ENCODE measurements around the gene SULF2. TPM values are rescaled to one million over a fixed set of nuclear protein-coding genes. Genes with fewer than 3 reads are reported as not detected.

The SULF2 gene
- total and polyA plus RNA-seq, 2 of the 4 experiments (the other 2 are of a cell fraction), result 0.54 to 0.77 TPM

- no peak overlapping the region for H3K27ac ChIP-seq (ENCODE audit: insufficient read depth, low read length)
- ATAC-seq (ENCODE audit: low read depth) (no peak), DNase-seq (no peak)
- no peak overlapping the region for H2AFZ ChIP-seq (replicated peaks; ENCODE audit: low read length, poor library complexity)
- 92% methylated on average over 5 of the region's 15 CpGs; no CpG with 5 or more reads in 1 of the 2 experiments for WGBS, 2 experiments (ENCODE audit: extremely low coverage in 2 of 2, insufficient read length in 1 of 2)
- H3K9me1 ChIP-seq (ENCODE audit: insufficient read depth, low read length), result no peaks in the 10 kb centered on the region
- no peak overlapping the region for H2BK5ac ChIP-seq (ENCODE audit: low read depth, low read length, poor library complexity, severe bottlenecking)
- ChIA-PET POLR2A (ENCODE audit: unreplicated experiment) (no interaction called here), CTCF (no interaction called here)
- H3K56ac ChIP-seq (ENCODE audit: extremely low read depth, insufficient read depth, low read length), result no peak overlapping the region
- H2BK15ac ChIP-seq (ENCODE audit: low read depth, low read length), result no peak overlapping the region
- no peak overlapping the region for H2AK9ac ChIP-seq (replicated peaks; ENCODE audit: low read depth, low read length, poor library complexity)
- H3K4me2 ChIP-seq (ENCODE audit: low read depth, low read length), result no peak overlapping the region
- no peak overlapping the region for H3K18ac ChIP-seq (ENCODE audit: low read depth, low read length)
- no TSS peak for BruUV-seq (replicated peaks)
- no peak overlapping the region for H2BK120ac ChIP-seq (ENCODE audit: low read depth, low read length)
- H4K20me1 ChIP-seq (ENCODE audit: insufficient read depth, low read length), result no peaks in the 10 kb centered on the region
- H4K8ac ChIP-seq (ENCODE audit: low read depth in 2 of 2, low read length in 2 of 2), result no peak overlapping the region
- in situ Hi-C loops (cut with MboI; ENCODE audit: low sequenced_read_pairs) (no loop called here), intact Hi-C loops (cut with micrococcal nuclease) (no loop called here), dilution Hi-C loops (cut with HindIII; ENCODE audit: low sequenced_read_pairs, unreplicated experiment) (no loop called here)
- no peaks in the 10 kb centered on the region for H3K36me3 ChIP-seq (ENCODE audit: control insufficient read depth, insufficient read depth, low read length)
- no peaks in the 10 kb centered on the region for H3K9me3 ChIP-seq (ENCODE audit: control insufficient read depth, insufficient read depth, low read length)
- H3K4ac ChIP-seq (ENCODE audit: low read depth, low read length), result no peak overlapping the region
- H3K14ac ChIP-seq (replicated peaks; ENCODE audit: low read depth, low read length), result no peak overlapping the region
- no peak overlapping the region for H2BK20ac ChIP-seq (ENCODE audit: low read depth, low read length)
- no peak overlapping the region for H2AK5ac ChIP-seq (ENCODE audit: low read depth, low read length)
- H4K91ac ChIP-seq (ENCODE audit: insufficient read depth, low read depth, low read length), result no peak overlapping the region
- H3K27me3 ChIP-seq (ENCODE audit: control insufficient read depth, insufficient read depth, low read length), result peaks cover 24% of the 10 kb centered on the region; the same call in 1 of the 2 replicates
- TF ChIP-seq RCOR1 (IDR thresholded peaks at IDR 0.05; ENCODE audit: insufficient replicate concordance, low read length), result no peak
- no peak overlapping the region for H4K5ac ChIP-seq (ENCODE audit: low read depth, low read length)
- no peaks in the 10 kb centered on the region for H3K4me1 ChIP-seq (ENCODE audit: control insufficient read depth, insufficient read depth, low read length)
- H3K4me3 ChIP-seq (ENCODE audit: insufficient read depth, low read depth, low read length), result no peak overlapping the region
- no peak overlapping the region for H3K9ac ChIP-seq (ENCODE audit: low read depth, low read length)
- H3K23ac ChIP-seq (ENCODE audit: low read depth, low read length), result no peak overlapping the region
- no peaks in the 10 kb centered on the region for H3K79me1 ChIP-seq (ENCODE audit: low read depth in 1 of 2, low read length in 2 of 2)
These were observed 24.1 kb upstream of the SULF2 start for GRCh38 chr20:47809161-47809960.

Measured in IMR-90 (cell line).